Trophoblast cell (in vitro differentiated cells and primary cell): ENCODE measurements around the gene ME1.

Experiments used
- DNase-seq, 2 donors: peaks; one replicate each; pipeline ENCODE4 v3.0.0-alpha.2; 2016
- H2AFZ ChIP-seq: 2 replicates; pipeline ENCODE4 v1.6.1; 2013; ENCODE audit warnings: low read length, moderate library complexity, mild to moderate bottlenecking; ENCODE audit not compliant: insufficient read depth, poor library complexity
- H2AK5ac ChIP-seq: 2 replicates; pipeline ENCODE4 v1.6.1; 2013; ENCODE audit warnings: mild to moderate bottlenecking, low read length
- H2BK120ac ChIP-seq: 2 replicates; pipeline ENCODE4 v1.6.1; 2013; ENCODE audit warnings: low read length, mild to moderate bottlenecking, moderate library complexity; ENCODE audit not compliant: insufficient read depth, poor library complexity
- H2BK12ac ChIP-seq: 2 replicates; pipeline ENCODE4 v1.6.1; 2013; ENCODE audit warnings: mild to moderate bottlenecking, low read length, moderate library complexity
- H2BK5ac ChIP-seq: 2 replicates; pipeline ENCODE4 v1.6.1; 2013; ENCODE audit warnings: low read length, low read depth, moderate library complexity, mild to moderate bottlenecking; ENCODE audit not compliant: poor library complexity
- H3K14ac ChIP-seq: 2 replicates; pipeline ENCODE4 v1.6.1; 2013; ENCODE audit warnings: mild to moderate bottlenecking, low read length
- H3K18ac ChIP-seq: 2 replicates; pipeline ENCODE4 v1.6.1; 2013; ENCODE audit warnings: mild to moderate bottlenecking, low read length
- H3K23ac ChIP-seq: 2 replicates; pipeline ENCODE4 v1.6.1; 2013; ENCODE audit warnings: low read length
- H3K27ac ChIP-seq: 2 replicates; pipeline ENCODE4 v1.5.1; 2013; ENCODE audit warnings: low read depth, mild to moderate bottlenecking, inconsistent platforms, low read length, moderate library complexity
- H3K27me3 ChIP-seq: 2 replicates; pipeline ENCODE4 v1.6.1; 2013; ENCODE audit warnings: inconsistent platforms, mild to moderate bottlenecking, low read length, moderate library complexity; ENCODE audit not compliant: insufficient read depth
- H3K36me3 ChIP-seq, 2 experiments: 1 replicate in 1 of 2; 2 replicates in 1 of 2; pipeline ENCODE4 v1.6.1; 2013; ENCODE audit warnings: low read length in 2 of 2, mild to moderate bottlenecking in 2 of 2, moderate library complexity in 1 of 2; ENCODE audit not compliant: insufficient read depth in 2 of 2, control insufficient read depth in 1 of 2
- H3K4ac ChIP-seq: 2 replicates; pipeline ENCODE4 v1.6.1; 2013; ENCODE audit warnings: low read depth, mild to moderate bottlenecking, low read length, moderate library complexity
- H3K4me1 ChIP-seq, 2 experiments: 1 replicate in 1 of 2; 2 replicates in 1 of 2; pipeline ENCODE4 v1.6.1; 2013; ENCODE audit warnings: low read length in 2 of 2, mild to moderate bottlenecking in 2 of 2, moderate library complexity in 1 of 2; ENCODE audit not compliant: insufficient read depth in 2 of 2, control insufficient read depth in 1 of 2
- H3K4me2 ChIP-seq: 2 replicates; pipeline ENCODE4 v1.6.1; 2013; ENCODE audit warnings: inconsistent platforms, mild to moderate bottlenecking, low read length, moderate library complexity
- H3K4me3 ChIP-seq: 2 replicates; pipeline ENCODE4 v1.5.1; 2013; ENCODE audit warnings: mild to moderate bottlenecking, low read depth, low read length, inconsistent platforms
- H3K79me1 ChIP-seq: one replicate; pipeline ENCODE4 v1.6.1; 2013; ENCODE audit warnings: low read length
- H3K79me2 ChIP-seq: 2 replicates; pipeline ENCODE4 v1.6.1; 2013; ENCODE audit warnings: low read length, mild to moderate bottlenecking; ENCODE audit not compliant: control insufficient read depth, insufficient read depth, poor library complexity
- H3K9ac ChIP-seq: 2 replicates; pipeline ENCODE4 v1.6.1; 2013; ENCODE audit warnings: mild to moderate bottlenecking, low read length
- H3K9me3 ChIP-seq: 2 replicates; pipeline ENCODE4 v1.6.1; 2013; ENCODE audit warnings: low read depth, mild to moderate bottlenecking, control low read depth, inconsistent platforms, low read length; ENCODE audit not compliant: insufficient read depth
- H4K12ac ChIP-seq: 2 replicates; pipeline ENCODE4 v1.6.1; 2013; ENCODE audit warnings: low read depth, mild to moderate bottlenecking, low read length, moderate library complexity
- H4K8ac ChIP-seq: 2 replicates; pipeline ENCODE4 v1.6.1; 2013; ENCODE audit warnings: low read depth, mild to moderate bottlenecking, low read length, moderate library complexity
- H4K91ac ChIP-seq: one replicate; pipeline ENCODE4 v1.6.1; 2013; ENCODE audit warnings: low read depth, mild to moderate bottlenecking, low read length, moderate library complexity
- WGBS: extraction: QIAGEN DNeasy Blood & Tissue Kit; methylation state at CpG from one replicate; pipeline ENCODE4 v1.1.7; 2013; ENCODE audit warnings: missing lambda C conversion rate; ENCODE audit not compliant: insufficient read length, insufficient coverage; ENCODE audit errors: extremely low coverage; 5-methylcytosine and 5-hydroxymethylcytosine counted together

ME1 gene

DNA sequence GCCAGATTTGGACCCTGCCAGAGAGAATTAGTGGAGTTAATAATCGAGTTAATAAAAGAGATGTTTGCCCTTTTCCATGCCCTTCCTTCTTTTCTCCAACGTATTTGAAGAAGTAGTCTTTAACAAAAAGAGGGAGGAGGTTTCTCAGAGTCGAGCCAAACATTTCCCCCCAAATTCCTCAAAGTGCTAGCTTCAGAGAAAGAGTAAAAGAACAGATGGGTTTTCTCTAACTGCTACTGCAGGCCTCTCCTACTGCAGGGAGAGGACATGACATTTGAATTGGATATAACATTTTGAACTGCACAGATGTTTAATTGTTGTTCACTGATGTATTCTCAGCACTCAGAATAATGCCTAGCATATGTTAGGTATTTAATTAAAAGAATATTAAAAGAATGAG, 212.2 kb downstream of the ME1 start:
- Histone ChIP-seq H3K4me3 (no peak overlapping the region), H3K36me3 (no peaks in the 10 kb centered on the region), H3K27ac (no peak overlapping the region), H3K23ac (no peak overlapping the region), H2AFZ (no peak overlapping the region), H4K91ac (no peak overlapping the region), H3K79me2 (no peaks in the 10 kb centered on the region), H2BK5ac (no peak overlapping the region), H3K4ac (no peak overlapping the region), H3K79me1 (no peaks in the 10 kb centered on the region), H3K18ac (no peak overlapping the region), H3K27me3 (no peaks in the 10 kb centered on the region), H3K14ac (no peak overlapping the region), H4K8ac (no peak overlapping the region), H2BK12ac (no peak overlapping the region), H3K9me3 (no peaks in the 10 kb centered on the region), H3K9ac (no peak overlapping the region), H3K4me1 (no peaks in the 10 kb centered on the region), H3K4me2 (no peak overlapping the region), H4K12ac (no peak overlapping the region), H2AK5ac (no peak overlapping the region), H2BK120ac (no peak overlapping the region)
- no CpG with 5 or more reads among the region's 3 CpGs for WGBS
- no peak for DNase-seq

DNA sequence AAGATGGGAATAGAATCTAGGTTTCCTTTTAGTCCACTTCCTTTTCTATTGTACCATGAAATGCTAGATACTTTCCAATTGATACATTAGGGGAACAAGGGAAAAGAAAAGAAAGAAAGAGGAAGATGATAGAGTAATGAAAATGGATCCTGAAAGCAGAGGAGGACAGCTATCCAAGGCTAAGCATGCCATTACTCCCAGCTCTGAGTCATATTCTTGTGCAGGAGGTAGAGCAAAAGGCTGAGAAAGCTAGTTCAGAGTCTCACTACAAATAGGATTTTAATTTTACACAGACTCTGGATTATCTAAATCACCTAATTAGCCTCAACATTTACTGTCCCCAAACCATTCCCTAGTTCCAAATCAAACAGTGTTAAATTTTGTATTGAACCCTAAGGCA, 214.0 kb downstream of the ME1 start:
- Histone ChIP-seq H2AK5ac (no peak overlapping the region), H3K9ac (no peak overlapping the region), H3K14ac (no peak overlapping the region), H3K79me1 (no peaks in the 10 kb centered on the region), H4K12ac (no peak overlapping the region), H3K79me2 (no peaks in the 10 kb centered on the region), H2BK120ac (no peak overlapping the region), H3K23ac (no peak overlapping the region), H3K18ac (no peak overlapping the region), H2AFZ (no peak overlapping the region), H2BK12ac (no peak overlapping the region), H3K4ac (no peak overlapping the region), H3K4me2 (no peak overlapping the region), H2BK5ac (no peak overlapping the region), H3K9me3 (no peaks in the 10 kb centered on the region), H4K91ac (no peak overlapping the region), H4K8ac (no peak overlapping the region), H3K27ac (no peak overlapping the region), H3K36me3 (no peaks in the 10 kb centered on the region), H3K4me1 (no peaks in the 10 kb centered on the region), H3K27me3 (no peaks in the 10 kb centered on the region), H3K4me3 (no peak overlapping the region)
- DNase-seq, result no peak

DNA sequence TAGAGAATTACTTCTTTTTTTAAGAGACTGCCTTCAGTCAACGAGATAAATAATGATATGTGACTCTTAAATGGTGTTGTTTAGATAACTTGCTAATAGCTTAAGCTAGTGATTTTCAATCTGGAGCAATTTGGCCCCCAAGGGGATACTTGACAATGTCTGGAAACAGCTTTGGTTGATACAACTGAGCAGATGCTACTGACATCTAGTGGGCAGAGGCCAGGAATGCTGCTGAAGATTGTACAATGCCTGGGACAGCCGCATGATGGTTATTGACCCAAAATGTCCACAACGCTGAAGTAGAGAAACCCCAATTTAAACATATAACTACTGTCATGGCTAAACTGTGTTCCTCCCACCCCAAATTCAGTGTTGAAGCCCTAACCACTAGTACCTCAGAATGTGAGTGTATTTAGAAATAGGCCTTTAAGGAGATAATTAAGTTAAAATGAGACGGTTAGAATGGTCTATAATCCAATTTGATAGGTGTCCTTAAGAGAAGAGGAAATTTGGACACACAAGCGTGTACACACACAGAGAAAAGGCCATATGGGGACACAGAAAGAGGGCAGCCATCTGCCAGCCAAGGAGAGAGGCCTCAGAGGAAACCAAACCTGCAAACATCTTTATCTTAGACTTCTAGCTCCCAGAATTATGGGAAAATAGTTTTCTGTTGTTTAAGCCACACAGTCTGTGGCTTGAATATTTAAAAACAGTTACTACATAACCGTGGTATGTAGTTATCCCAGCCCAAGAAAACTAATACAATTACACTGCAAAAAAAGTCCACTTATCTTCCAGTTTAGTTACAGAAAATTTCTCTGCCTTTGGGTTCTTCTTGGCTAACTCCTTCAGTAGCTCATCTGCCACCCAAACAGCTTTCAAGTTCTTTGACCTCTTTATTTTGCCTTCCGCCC, 215.5 kb downstream of the ME1 start:
- H3K27me3 ChIP-seq, result no peaks in the 10 kb centered on the region
- no peak overlapping the region for H4K91ac ChIP-seq
- no peak overlapping the region for H3K18ac ChIP-seq
- no peak overlapping the region for H2AK5ac ChIP-seq
- no peak overlapping the region for H4K12ac ChIP-seq
- H2BK5ac ChIP-seq, result no peak overlapping the region
- H3K79me2 ChIP-seq, result no peaks in the 10 kb centered on the region
- H3K36me3 ChIP-seq, result no peaks in the 10 kb centered on the region
- no peaks in the 10 kb centered on the region for H3K4me1 ChIP-seq
- H3K4me3 ChIP-seq, result no peak overlapping the region
- H3K79me1 ChIP-seq, result no peaks in the 10 kb centered on the region
- no peak overlapping the region for H2BK12ac ChIP-seq
- no peaks in the 10 kb centered on the region for H3K9me3 ChIP-seq
- no peak overlapping the region for H3K14ac ChIP-seq
- DNase-seq, result peak; percentile 50 to 76
- H3K4ac ChIP-seq, result no peak overlapping the region
- no peak overlapping the region for H3K27ac ChIP-seq
- no peak overlapping the region for H3K4me2 ChIP-seq
- H3K23ac ChIP-seq, result no peak overlapping the region
- H2BK120ac ChIP-seq, result no peak overlapping the region
- WGBS, result no CpG with 5 or more reads among the region's 7 CpGs
- no peak overlapping the region for H3K9ac ChIP-seq
- H2AFZ ChIP-seq, result no peak overlapping the region
- no peak overlapping the region for H4K8ac ChIP-seq

DNA sequence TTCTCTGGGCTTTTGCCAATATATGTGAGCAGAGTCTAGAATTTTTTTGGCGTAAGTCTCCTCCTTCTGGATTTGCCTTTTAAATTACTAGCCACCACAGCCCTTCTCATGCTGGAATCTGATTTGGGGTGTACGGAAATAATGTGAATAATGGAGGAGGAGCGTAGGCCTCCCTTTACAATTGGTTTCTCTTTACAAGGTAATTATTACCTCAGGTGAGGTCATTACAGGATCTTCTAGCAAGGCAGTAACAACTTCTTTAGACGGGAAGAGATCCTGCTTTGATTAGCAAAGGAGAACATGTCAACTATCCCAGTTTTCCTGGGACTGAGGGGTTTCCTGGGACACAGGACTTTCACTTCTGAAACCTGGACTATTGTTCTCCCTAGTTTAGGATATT, 228.8 kb downstream of the ME1 start:
- H3K9me3 ChIP-seq, result no peaks in the 10 kb centered on the region
- no peak overlapping the region for H3K18ac ChIP-seq
- no peak overlapping the region for H2BK12ac ChIP-seq
- H3K36me3 ChIP-seq, result no peaks in the 10 kb centered on the region
- H4K12ac ChIP-seq, result no peak overlapping the region
- H3K79me1 ChIP-seq, result no peaks in the 10 kb centered on the region
- H3K79me2 ChIP-seq, result no peaks in the 10 kb centered on the region
- no CpG with 5 or more reads among the region's 4 CpGs for WGBS
- H3K4me3 ChIP-seq, result no peak overlapping the region
- no peak overlapping the region for H2BK5ac ChIP-seq
- no peak overlapping the region for H2BK120ac ChIP-seq
- no peak overlapping the region for H3K23ac ChIP-seq
- no peak overlapping the region for H3K4ac ChIP-seq
- H2AFZ ChIP-seq, result no peak overlapping the region
- no peak overlapping the region for H4K91ac ChIP-seq
- no peak overlapping the region for H3K14ac ChIP-seq
- no peak overlapping the region for H3K9ac ChIP-seq
- H3K27me3 ChIP-seq, result no peaks in the 10 kb centered on the region
- H4K8ac ChIP-seq, result no peak overlapping the region
- H3K4me2 ChIP-seq, result no peak overlapping the region
- H3K4me1 ChIP-seq, result peaks cover 1 to 5% of the 10 kb centered on the region in 2 experiments
- DNase-seq, result no peak
- H2AK5ac ChIP-seq, result no peak overlapping the region
- no peak overlapping the region for H3K27ac ChIP-seq
